HG03196 (cell line): ENCODE data around the gene ABCC11.

Experiments
- ATAC-seq: cut with Tn5 transposase; IDR thresholded peaks from one replicate; pipeline ENCODE4 v1.9.1; 2021; ENCODE audit not compliant: unreplicated experiment

ABCC11 gene

GRCh38 chr16:48247311-48247710, at the start of gene ABCC11:
ABCC11 (minus strand) TSS chr16:48247539; CDS start chr16:48231921, 15,618 bp downstream.
- ATAC-seq = no peak

GRCh38 chr16:48295488-48296281, 48.3 kb upstream of the ABCC11 start:
- no peak for ATAC-seq

- no peak for ATAC-seq
Observed at GRCh38 chr16:48294724-48295123, 47.4 kb upstream of the ABCC11 start.

GRCh38 chr16:48292452-48292851, 45.1 kb upstream of the ABCC11 start:
- no peak for ATAC-seq

- ATAC-seq = no peak
Observed at GRCh38 chr16:48291754-48292153, 44.4 kb upstream of the ABCC11 start.

- ATAC-seq = no peak
Observed at GRCh38 chr16:48291303-48291702, 44.0 kb upstream of the ABCC11 start.

GRCh38 chr16:48287239-48287638, 39.9 kb upstream of the ABCC11 start:
- no peak for ATAC-seq

GRCh38 chr16:48284772-48285409, 37.6 kb upstream of the ABCC11 start:
- ATAC-seq = no peak

GRCh38 chr16:48282636-48283263, 35.4 kb upstream of the ABCC11 start:
- ATAC-seq = no peak

- no peak for ATAC-seq
Observed at GRCh38 chr16:48280546-48280945, 33.2 kb upstream of the ABCC11 start.

- no peak for ATAC-seq
Observed at GRCh38 chr16:48279199-48279598, 31.9 kb upstream of the ABCC11 start.

- no peak for ATAC-seq
Observed at GRCh38 chr16:48277158-48277557, 29.8 kb upstream of the ABCC11 start.

GRCh38 chr16:48276102-48276501, 28.8 kb upstream of the ABCC11 start:
- no peak for ATAC-seq

GRCh38 chr16:48274476-48274875, 27.1 kb upstream of the ABCC11 start:
- no peak for ATAC-seq

GRCh38 chr16:48272837-48273421, 25.6 kb upstream of the ABCC11 start:
- ATAC-seq = no peak

- no peak for ATAC-seq
Observed at GRCh38 chr16:48271728-48272127, 24.4 kb upstream of the ABCC11 start.

GRCh38 chr16:48269011-48269410, 21.7 kb upstream of the ABCC11 start:
- no peak for ATAC-seq

GRCh38 chr16:48262631-48263030, 15.3 kb upstream of the ABCC11 start:
- ATAC-seq = no peak

- ATAC-seq = no peak
Observed at GRCh38 chr16:48261569-48261968, 14.2 kb upstream of the ABCC11 start.

GRCh38 chr16:48256579-48257177, 9.3 kb upstream of the ABCC11 start:
- ATAC-seq = no peak

GRCh38 chr16:48252013-48252412, 4.7 kb upstream of the ABCC11 start:
- no peak for ATAC-seq
